ENCODE results near the gene GABRP. TPM values are rescaled to one million over a fixed set of nuclear protein-coding genes. Genes with fewer than 3 reads are reported as not detected.

The GABRP gene
- total RNA-seq, 1 donor, result not detected

GRCh38 chr5:170741801-170742200 lies 41.7 kb upstream of the GABRP start:
- no peak for DNase-seq (ENCODE audit: low read depth)
- TF ChIP-seq CTCF (IDR thresholded peaks at IDR 0.05; ENCODE audit: insufficient read depth, low read length), result no peak
- H3K4me3 ChIP-seq (ENCODE audit: low read depth, low read length), result no peak overlapping the region

GRCh38 chr5:170743876-170744212 lies 39.7 kb upstream of the GABRP start:
- no peak for TF ChIP-seq CTCF (IDR thresholded peaks at IDR 0.05; ENCODE audit: insufficient read depth, low read length)
- no peak overlapping the region for H3K4me3 ChIP-seq (ENCODE audit: low read depth, low read length)
- DNase-seq (ENCODE audit: low read depth), result no peak

- no peak for TF ChIP-seq CTCF (IDR thresholded peaks at IDR 0.05; ENCODE audit: insufficient read depth, low read length)
- no peak overlapping the region for H3K4me3 ChIP-seq (ENCODE audit: low read depth, low read length)
- no peak for DNase-seq (ENCODE audit: low read depth)
These were observed 37.9 kb upstream of the GABRP start for GRCh38 chr5:170745481-170746071.

GRCh38 chr5:170746075-170746960 lies 37.2 kb upstream of the GABRP start:
- H3K4me3 ChIP-seq (ENCODE audit: low read depth, low read length), result no peak overlapping the region
- no peak for DNase-seq (ENCODE audit: low read depth)
- TF ChIP-seq CTCF (IDR thresholded peaks at IDR 0.05; ENCODE audit: insufficient read depth, low read length), result no peak

GRCh38 chr5:170746961-170747340 lies 36.6 kb upstream of the GABRP start:
- no peak overlapping the region for H3K4me3 ChIP-seq (ENCODE audit: low read depth, low read length)
- no peak for DNase-seq (ENCODE audit: low read depth)
- TF ChIP-seq CTCF (IDR thresholded peaks at IDR 0.05; ENCODE audit: insufficient read depth, low read length), result no peak

- DNase-seq (ENCODE audit: low read depth), result no peak
- TF ChIP-seq CTCF (IDR thresholded peaks at IDR 0.05; ENCODE audit: insufficient read depth, low read length), result no peak
- H3K4me3 ChIP-seq (ENCODE audit: low read depth, low read length), result no peak overlapping the region
These were observed 36.2 kb upstream of the GABRP start for GRCh38 chr5:170747357-170747756.
